Endothelial cell (in vitro differentiated cells): ENCODE results near the gene TRIM61. TPM values are rescaled to one million over a fixed set of nuclear protein-coding genes. Genes with fewer than 3 reads are reported as not detected.
A peak's percentile ranks its signal among the peaks of the same experiment; 100 is the strongest.
"Not testable (repeated sequence)": the region's sequence is repeated elsewhere in the genome, so short reads cannot be mapped to it uniquely, and the experiment has no call there.

Experiments used
- DNase-seq: peaks from one replicate; pipeline ENCODE4 v3.0.0; 2021; ENCODE audit warnings: low spot score
- H3K27ac Mint-ChIP-seq: one replicate; pipeline ENCODE4 v1.8.0; 2021; ENCODE audit warnings: mixed read lengths, inconsistent platforms; ENCODE audit not compliant: unreplicated experiment
- H3K27me3 Mint-ChIP-seq: one replicate; pipeline ENCODE4 v1.8.0; 2021; ENCODE audit warnings: mild to moderate bottlenecking, moderate library complexity, mixed read lengths, inconsistent platforms; ENCODE audit not compliant: unreplicated experiment
- H3K36me3 Mint-ChIP-seq: one replicate; pipeline ENCODE4 v1.8.0; 2021; ENCODE audit warnings: mild to moderate bottlenecking, low read depth, mixed read lengths, inconsistent platforms; ENCODE audit not compliant: unreplicated experiment
- H3K4me1 Mint-ChIP-seq: one replicate; pipeline ENCODE4 v1.8.0; 2021; ENCODE audit warnings: mild to moderate bottlenecking, mixed read lengths, inconsistent platforms; ENCODE audit not compliant: unreplicated experiment
- H3K4me3 Mint-ChIP-seq: one replicate; pipeline ENCODE4 v1.8.0; 2021; ENCODE audit warnings: mild to moderate bottlenecking, mixed read lengths, inconsistent platforms; ENCODE audit not compliant: unreplicated experiment
- H3K9me3 Mint-ChIP-seq: one replicate; pipeline ENCODE4 v1.8.0; 2021; ENCODE audit warnings: mixed read lengths, inconsistent platforms; ENCODE audit not compliant: unreplicated experiment
- CTCF ChIP-seq: fragments of 200-600 bp; sonication (generic); IDR thresholded peaks from one replicate; pipeline ENCODE4 v1.5.0; 2021; ENCODE audit warnings: antibody characterized with exemption; ENCODE audit not compliant: unreplicated experiment
- total RNA-seq: library from RNA; stranded (reverse); fragmentation: NEBNext Ultra II Directional; extraction: Animal tissue kit (Norgen Biotek cat#: 25700); gene quantifications from one replicate; pipeline ENCODE4 v1.2.1, GENCODE V29; 2021; ENCODE audit not compliant: unreplicated experiment

TRIM61 gene
- total RNA-seq, 1 donor from 2014 or later: 1.8 TPM

- H3K36me3 Mint-ChIP-seq: no peaks in the 10 kb centered on the region
- no peak overlapping the region for H3K27ac Mint-ChIP-seq
- no peaks in the 10 kb centered on the region for H3K27me3 Mint-ChIP-seq
- no peaks in the 10 kb centered on the region for H3K9me3 Mint-ChIP-seq
- H3K4me1 Mint-ChIP-seq: peaks cover 8% of the 10 kb centered on the region
- no peak overlapping the region for H3K4me3 Mint-ChIP-seq
- no peak for TF ChIP-seq CTCF
- no peak for DNase-seq
These were observed 24.9 kb downstream of the TRIM61 start for GRCh38 chr4:164952551-164952950.

- Mint-ChIP-seq H3K4me3 (no peak overlapping the region), H3K27ac (no peak overlapping the region), H3K4me1 (peaks cover 6% of the 10 kb centered on the region), H3K9me3 (no peaks in the 10 kb centered on the region), H3K27me3 (no peaks in the 10 kb centered on the region), H3K36me3 (no peaks in the 10 kb centered on the region)
- TF ChIP-seq CTCF: peak; percentile 30
- peak; percentile 28 for DNase-seq
These were observed 27.9 kb downstream of the TRIM61 start for GRCh38 chr4:164949448-164950143.

DNA sequence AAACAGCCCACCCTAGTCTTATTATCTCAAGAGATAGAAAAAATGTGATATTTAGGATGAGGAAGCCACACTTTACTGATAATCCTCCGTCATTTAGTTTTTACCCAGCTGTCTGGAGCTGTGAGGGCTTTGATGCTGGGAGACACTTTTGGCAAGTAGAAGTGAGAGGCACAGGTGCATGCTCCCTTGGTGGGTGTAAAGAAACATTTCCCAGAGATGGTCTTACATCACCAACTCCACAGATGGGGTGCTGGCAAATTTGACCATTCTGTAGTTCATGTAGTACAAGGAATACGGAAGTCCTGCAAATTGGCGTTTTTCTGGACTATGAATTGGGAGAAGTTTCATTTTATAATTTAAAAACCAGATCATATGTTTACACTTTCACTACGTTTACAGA, 28.5 kb downstream of the TRIM61 start:
- Mint-ChIP-seq H3K4me1 (peaks cover 6% of the 10 kb centered on the region), H3K27me3 (no peaks in the 10 kb centered on the region), H3K9me3 (no peaks in the 10 kb centered on the region), H3K4me3 (no peak overlapping the region), H3K27ac (no peak overlapping the region), H3K36me3 (no peaks in the 10 kb centered on the region)
- TF ChIP-seq CTCF: no peak
- no peak for DNase-seq

DNA sequence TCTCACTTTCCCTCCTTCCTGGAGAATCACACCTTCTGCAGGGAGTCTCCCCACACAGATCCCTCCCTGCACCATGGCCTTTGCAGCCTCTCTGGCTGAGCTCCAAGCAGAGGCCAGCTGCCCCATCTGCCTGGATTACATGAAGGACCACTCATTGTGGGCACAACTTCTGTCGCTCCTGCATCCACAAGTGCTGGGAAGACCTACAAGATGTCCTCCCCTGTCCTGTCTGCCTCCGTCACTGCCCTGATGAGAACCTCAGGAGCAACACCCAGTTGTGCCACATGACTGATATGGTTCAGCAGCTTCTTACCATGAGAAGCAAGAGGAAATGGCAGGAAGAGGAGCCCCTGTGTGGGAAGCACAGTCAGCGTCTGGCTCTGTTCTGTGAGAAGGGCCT, 29.5 kb downstream of the TRIM61 start:
- not testable (repeated sequence) for H3K27ac Mint-ChIP-seq, DNase-seq, H3K36me3 Mint-ChIP-seq, H3K4me3 Mint-ChIP-seq, H3K4me1 Mint-ChIP-seq, H3K9me3 Mint-ChIP-seq, H3K27me3 Mint-ChIP-seq

GRCh38 chr4:164946810-164947209, 30.6 kb downstream of the TRIM61 start:
- no peak for TF ChIP-seq CTCF
- no peak for DNase-seq
- H3K27ac Mint-ChIP-seq: no peak overlapping the region
- no peaks in the 10 kb centered on the region for H3K9me3 Mint-ChIP-seq
- no peak overlapping the region for H3K4me3 Mint-ChIP-seq
- peaks cover 6% of the 10 kb centered on the region for H3K4me1 Mint-ChIP-seq
- no peaks in the 10 kb centered on the region for H3K27me3 Mint-ChIP-seq
- no peaks in the 10 kb centered on the region for H3K36me3 Mint-ChIP-seq
